CD4-positive, alpha-beta T cell treated with Interferon alpha-2 for 1 hour (primary cell): ENCODE measurements around the gene AOPEP.

Experiments
- DNase-seq, 2 donors: peaks; one replicate each; pipeline ENCODE4 v3.0.0-alpha.2; 2020 to 2022

AOPEP gene

GRCh38 chr9:95025213-95026147 lies 299.0 kb downstream of the AOPEP start:
- DNase-seq, result no peak

- DNase-seq, result no peak
Observed at GRCh38 chr9:95026148-95026524, 299.6 kb downstream of the AOPEP start.

GRCh38 chr9:95027914-95028852 lies 301.7 kb downstream of the AOPEP start:
- DNase-seq, result no peak

- DNase-seq, result no peak
Observed at GRCh38 chr9:95028853-95029219, 302.3 kb downstream of the AOPEP start.

DNA sequence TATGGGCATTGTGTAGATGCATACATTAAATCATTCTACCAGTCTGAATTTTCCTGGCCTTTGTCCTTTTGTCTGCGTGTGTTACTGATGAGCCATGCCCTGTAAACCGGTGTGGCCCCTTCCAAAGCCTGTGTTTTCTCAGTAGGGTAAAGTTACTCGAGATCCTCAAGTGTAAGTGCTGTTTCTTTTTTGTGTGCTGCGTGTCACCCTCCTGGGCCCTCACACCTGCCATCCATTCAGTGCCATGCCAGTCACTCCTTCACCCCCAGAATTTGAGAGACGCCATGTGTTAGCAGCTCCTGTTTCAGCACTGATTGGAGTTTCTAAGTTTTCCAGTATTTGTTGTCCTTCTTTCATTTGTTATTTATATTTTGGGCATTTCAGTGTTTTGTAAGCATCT lies 302.8 kb downstream of the AOPEP start:
- DNase-seq, result no peak

GRCh38 chr9:95029720-95030119 lies 303.2 kb downstream of the AOPEP start:
- DNase-seq, result no peak

GRCh38 chr9:95030344-95030743 lies 303.8 kb downstream of the AOPEP start:
- DNase-seq, result no peak

DNA sequence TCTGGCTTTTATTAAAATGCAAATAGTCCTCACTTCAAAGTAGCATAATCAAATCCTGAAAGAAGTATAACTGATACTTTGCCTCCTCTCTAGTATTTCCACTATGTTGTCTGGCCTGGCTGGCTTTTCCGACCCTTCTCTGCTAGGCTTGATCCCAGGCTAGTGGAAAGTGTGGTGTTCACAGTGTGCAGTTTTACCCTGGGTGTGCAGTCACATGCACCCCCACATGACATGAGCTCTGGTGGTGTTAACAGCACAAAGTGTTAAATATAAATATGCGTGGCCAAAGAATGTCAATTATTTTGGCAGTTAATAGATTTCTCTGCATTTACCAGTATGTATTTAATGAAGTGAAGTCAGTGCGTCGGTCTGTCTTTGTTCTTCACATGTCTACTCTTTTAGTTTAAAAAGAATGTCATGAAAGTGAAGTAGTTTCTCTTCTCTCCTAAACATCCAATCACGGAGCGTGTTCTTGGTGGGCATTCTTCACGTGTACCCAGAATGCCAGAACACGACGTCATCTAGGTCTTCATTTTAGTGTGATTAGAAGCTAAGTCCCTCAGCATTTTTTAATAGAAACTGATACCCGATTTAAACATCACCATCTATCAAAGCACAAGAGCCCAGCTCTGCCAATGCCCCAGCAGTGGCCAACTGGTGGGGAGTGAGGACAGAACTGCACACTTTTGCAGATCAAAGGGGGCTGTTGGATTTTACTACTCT lies 304.6 kb downstream of the AOPEP start:
- no peak for DNase-seq

- no peak for DNase-seq
Observed at GRCh38 chr9:95031711-95032461, 305.4 kb downstream of the AOPEP start.

GRCh38 chr9:95032580-95033341 lies 306.3 kb downstream of the AOPEP start:
- DNase-seq, result no peak

- no peak for DNase-seq
Observed at GRCh38 chr9:95035846-95036245, 309.3 kb downstream of the AOPEP start.

DNA sequence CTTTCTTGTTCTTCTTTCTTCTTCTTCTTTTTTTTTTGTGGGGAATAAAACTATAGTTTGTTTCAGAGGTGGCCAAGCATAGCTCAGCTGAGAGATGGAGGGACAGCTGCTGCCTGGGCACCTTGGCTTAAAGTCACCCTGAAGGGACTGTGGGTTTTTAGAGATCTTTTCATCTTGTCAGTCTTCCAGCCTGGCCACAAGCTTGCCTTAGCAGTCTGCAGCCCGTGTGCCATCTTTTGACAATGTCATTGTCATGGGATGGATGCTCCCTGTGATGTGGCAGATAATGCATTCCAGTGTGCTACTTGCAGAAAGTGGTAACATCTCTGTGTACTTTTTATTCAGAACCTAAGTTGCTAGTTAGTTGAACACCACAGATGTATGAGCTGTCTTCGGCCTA lies 310.2 kb downstream of the AOPEP start:
- no peak for DNase-seq

DNA sequence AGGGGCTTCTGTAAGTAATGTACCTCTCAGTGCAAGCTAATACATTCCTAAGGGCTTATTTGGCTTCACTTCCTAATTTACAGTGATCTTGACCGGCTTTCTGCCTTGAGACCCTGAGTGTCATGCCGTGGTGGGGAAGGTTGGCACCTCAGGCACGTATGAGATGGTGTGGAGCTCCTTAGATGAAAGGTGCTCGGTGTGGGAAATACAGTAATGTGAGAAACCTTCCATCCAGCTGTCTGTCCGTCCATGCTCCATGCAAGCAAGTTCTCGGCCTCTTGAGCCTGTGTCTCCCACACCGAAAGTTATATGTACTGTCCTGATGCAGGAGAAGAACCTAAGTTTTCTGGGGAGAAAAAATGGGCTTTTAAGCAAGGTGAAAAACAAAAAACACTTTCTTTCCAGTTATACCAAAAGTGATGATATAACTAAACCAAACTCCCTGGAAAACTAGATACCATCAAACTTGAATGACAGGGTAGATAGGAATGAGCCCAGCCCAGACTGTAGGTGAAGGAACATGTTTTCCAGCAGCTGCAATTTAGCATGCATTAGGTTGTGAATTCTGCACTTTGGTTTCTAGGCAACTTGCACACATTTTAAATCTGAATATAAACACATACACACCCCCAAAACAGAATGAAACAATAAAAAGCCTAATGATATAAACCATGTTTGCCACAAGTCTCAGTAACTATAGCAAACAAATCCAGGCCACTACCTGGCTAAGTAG lies 311.5 kb downstream of the AOPEP start:
- DNase-seq, result no peak

GRCh38 chr9:95038666-95039065 lies 312.2 kb downstream of the AOPEP start:
- no peak for DNase-seq

DNA sequence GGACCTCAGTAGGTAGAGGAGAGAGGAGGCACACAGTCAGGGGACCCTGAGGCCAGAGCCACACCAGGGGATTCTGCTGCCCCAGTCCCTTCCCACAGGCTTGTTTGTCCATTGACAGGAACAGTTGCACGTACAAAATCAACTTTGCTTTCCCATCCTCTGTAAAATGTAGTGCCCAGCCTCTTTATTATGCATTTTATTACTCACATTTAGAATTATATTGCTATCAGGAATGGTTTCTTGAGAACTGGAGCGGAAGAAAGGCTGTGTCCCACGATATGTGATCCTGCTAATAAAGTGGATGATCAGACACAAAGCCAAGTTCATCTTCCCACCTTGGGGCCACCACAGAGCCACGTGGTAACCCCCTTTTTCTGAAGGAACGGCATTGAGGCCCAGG lies 313.6 kb downstream of the AOPEP start:
- no peak for DNase-seq

DNA sequence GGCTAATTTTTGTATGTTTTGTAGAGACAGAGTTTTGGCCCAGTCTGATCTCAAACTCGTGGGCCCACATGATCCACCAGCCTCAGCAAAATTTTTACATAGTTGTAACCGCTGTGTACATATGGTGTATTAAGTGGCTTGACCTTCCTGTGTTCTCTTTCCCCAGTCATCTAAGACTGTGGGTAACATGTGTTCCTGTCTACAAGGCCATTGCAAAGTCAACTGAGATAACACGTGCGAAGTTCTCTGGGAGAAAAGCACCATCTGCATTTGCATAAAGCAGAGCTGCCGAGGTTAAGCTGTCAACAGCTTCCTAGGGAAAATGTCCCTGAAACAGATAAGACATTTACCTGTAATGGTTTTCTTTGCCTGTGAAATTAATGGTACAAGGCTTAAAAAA lies 317.3 kb downstream of the AOPEP start:
- DNase-seq, result no peak

- DNase-seq, result no peak
Observed at GRCh38 chr9:95044731-95045508, 318.4 kb downstream of the AOPEP start.

DNA sequence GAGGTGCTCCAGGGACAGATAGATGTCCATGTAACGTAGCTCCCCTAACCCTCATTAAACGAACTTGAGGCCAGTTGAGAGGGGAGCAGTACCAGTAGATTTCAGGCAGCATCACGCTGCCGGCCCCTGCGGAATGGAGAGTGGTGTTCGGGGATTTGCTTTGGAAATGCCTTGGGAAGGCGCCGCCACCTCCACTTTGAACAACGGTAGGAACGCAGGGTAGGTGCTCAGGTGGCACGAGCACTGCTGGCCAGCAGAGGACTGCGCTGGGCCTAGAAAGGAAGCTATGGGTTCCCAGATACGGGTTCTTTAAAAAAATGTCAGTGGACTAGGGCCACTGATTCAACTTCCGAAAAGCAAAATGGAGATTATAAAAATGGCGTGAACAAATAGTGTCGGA lies 319.3 kb downstream of the AOPEP start:
- DNase-seq, result no peak

- DNase-seq, result no peak
Observed at GRCh38 chr9:95047452-95048224, 321.1 kb downstream of the AOPEP start.
